ENCODE measurements around the gene SUMO1. TPM values are rescaled to one million over a fixed set of nuclear protein-coding genes. Genes with fewer than 3 reads are reported as not detected.

The SUMO1 gene
- total RNA-seq, 2 donors from 2014 or later: 5.6 to 43.8 TPM

- ATAC-seq (no peak), DNase-seq (no peak)
- WGBS, 2 donors: 42 to 70% methylated on average over 3 of the region's 3 CpGs
- no peaks in the 10 kb centered on the region for H3K27me3 ChIP-seq
- no peak overlapping the region for H3K4me3 ChIP-seq
- TF ChIP-seq CTCF (IDR thresholded peaks at IDR 0.05) (no peak), POLR2A (IDR thresholded peaks at IDR 0.05) (no peak)
- peaks cover 0 to under 1% of the 10 kb centered on the region in 2 donors for H3K36me3 ChIP-seq (replicated peaks in 1 of 2; ENCODE audit: insufficient read depth in 1 of 2, low read depth in 2 of 2)
- intact Hi-C loops (cut with DNase I): no loop called here
- H3K4me1 ChIP-seq: peaks cover 35% of the 10 kb centered on the region
- no peak overlapping the region for H3K27ac ChIP-seq
- H3K9me3 ChIP-seq: no peaks in the 10 kb centered on the region
These were observed 32.1 kb upstream of the SUMO1 start for GRCh38 chr2:202270487-202270886.

DNA sequence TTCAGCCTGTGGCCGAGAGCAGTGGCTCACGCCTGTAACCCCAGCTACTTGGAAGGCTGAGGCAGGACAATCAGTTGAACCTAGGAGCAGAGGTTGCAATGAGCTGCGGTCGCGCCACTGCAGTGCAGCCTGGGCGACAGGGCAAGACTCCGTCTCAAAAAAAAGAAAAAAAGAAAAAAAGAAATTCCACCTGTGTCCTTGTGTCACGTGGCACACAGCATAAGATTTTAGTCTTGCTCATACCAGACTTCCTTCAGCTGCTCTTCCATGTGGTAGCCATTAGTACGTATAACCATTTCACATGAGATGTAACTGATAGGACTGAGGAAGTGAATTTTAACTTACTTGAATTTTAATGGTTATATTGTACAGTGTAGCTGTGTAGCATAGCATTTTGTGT, 31.2 kb upstream of the SUMO1 start:
- DNase-seq (no peak), ATAC-seq (no peak)
- peaks cover 33% of the 10 kb centered on the region for H3K4me1 ChIP-seq
- TF ChIP-seq POLR2A (IDR thresholded peaks at IDR 0.05) (no peak), CTCF (IDR thresholded peaks at IDR 0.05) (no peak)
- WGBS, 2 donors: 71 to 72% methylated on average over 9 of the region's 9 CpGs
- intact Hi-C loops (cut with DNase I): no loop called here
- H3K4me3 ChIP-seq: no peak overlapping the region
- peak overlapping the region in 1 of 4 donors; percentile 32 for H3K27ac ChIP-seq
- no peaks in the 10 kb centered on the region for H3K36me3 ChIP-seq (replicated peaks in 1 of 2; ENCODE audit: insufficient read depth in 1 of 2, low read depth in 2 of 2)
- no peaks in the 10 kb centered on the region for H3K27me3 ChIP-seq
- no peaks in the 10 kb centered on the region for H3K9me3 ChIP-seq

GRCh38 chr2:202267495-202267894, 29.1 kb upstream of the SUMO1 start:
- no peaks in the 10 kb centered on the region for H3K36me3 ChIP-seq (replicated peaks in 1 of 2; ENCODE audit: insufficient read depth in 1 of 2, low read depth in 2 of 2)
- DNase-seq: no peak
- H3K4me3 ChIP-seq: peak overlapping the region in 1 of 2 donors; percentile 81
- 13 to 20% methylated on average over 9 of the region's 9 CpGs for WGBS, 2 donors
- no peaks in the 10 kb centered on the region for H3K27me3 ChIP-seq
- H3K9me3 ChIP-seq: no peaks in the 10 kb centered on the region
- no peak for TF ChIP-seq POLR2A (IDR thresholded peaks at IDR 0.05)
- no peak for TF ChIP-seq CTCF (IDR thresholded peaks at IDR 0.05)
- H3K4me1 ChIP-seq: peaks cover 34% of the 10 kb centered on the region
- no peak for ATAC-seq
- intact Hi-C loops (cut with DNase I): no loop called here
- no peak overlapping the region for H3K27ac ChIP-seq

DNA sequence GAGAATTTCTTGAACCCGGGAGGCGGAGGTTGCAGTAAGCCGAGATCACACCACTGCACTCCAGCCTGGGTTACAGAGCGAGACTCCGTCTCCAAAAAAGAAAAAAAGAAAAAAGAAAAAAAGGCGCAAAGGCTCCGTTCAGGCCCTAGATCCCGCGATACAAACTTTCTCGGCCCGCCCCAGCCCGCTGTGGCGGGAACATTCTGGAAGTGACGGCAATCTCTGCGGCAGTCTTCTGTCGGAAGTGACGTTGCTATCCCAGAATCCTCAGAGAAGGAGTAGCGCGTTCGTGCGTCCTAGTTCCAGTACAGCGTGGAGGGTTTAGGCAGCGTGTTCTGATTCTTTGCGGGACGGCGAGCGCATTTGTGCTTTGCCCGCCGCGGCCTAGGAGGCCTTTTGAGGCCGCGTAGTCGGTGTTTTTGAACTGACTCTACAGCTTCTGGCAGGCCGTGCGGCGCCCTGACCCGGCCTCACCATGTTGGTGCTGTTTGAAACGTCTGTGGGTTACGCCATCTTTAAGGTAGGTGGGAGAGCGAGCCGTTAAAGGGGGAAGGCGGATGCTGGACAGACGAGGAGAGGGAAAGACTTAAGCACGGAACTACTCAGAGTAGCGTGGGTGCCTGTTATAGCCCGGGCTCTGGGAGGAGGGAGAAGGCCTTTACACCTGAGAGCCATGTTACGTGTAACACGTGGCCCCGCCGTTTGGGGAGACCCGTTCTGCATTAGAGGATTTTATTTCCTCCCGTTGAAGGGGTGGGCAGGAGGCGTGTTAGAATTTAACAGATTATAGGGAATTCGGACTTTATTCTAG, 27.3 kb upstream of the SUMO1 start, which contains the start of gene NOP58:
Gene NOP58 (plus strand): TSS at position 297 of the 811 bp plus-strand sequence. CDS start 179 bp downstream, at position 476.
- peak; percentile 92 to 96 (median 92) for DNase-seq
- TF ChIP-seq CTCF (IDR thresholded peaks at IDR 0.05): no peak
- peak; percentile 92 to 99 (median 99) for TF ChIP-seq POLR2A (IDR thresholded peaks at IDR 0.05)
- H3K36me3 ChIP-seq (replicated peaks in 1 of 2; ENCODE audit: insufficient read depth in 1 of 2, low read depth in 2 of 2): no peaks in the 10 kb centered on the region
- H3K4me1 ChIP-seq: peaks cover 34% of the 10 kb centered on the region
- WGBS, 2 donors: 0% methylated on average over 51 to 54 of the region's 54 CpGs
- H3K4me3 ChIP-seq: peak within 1 kb of the TSS; percentile 71 to 81
- no peaks in the 10 kb centered on the region for H3K27me3 ChIP-seq
- H3K9me3 ChIP-seq: no peaks in the 10 kb centered on the region
- peak; percentile 99 for ATAC-seq
- intact Hi-C loops (cut with DNase I): no loop called here
- peak within 1 kb of the TSS; percentile 95 to 99 (median 98) for H3K27ac ChIP-seq

Data from body of pancreas (tissue), 4 donors.